ENCODE results near the gene BET1L.

BET1L gene

DNA sequence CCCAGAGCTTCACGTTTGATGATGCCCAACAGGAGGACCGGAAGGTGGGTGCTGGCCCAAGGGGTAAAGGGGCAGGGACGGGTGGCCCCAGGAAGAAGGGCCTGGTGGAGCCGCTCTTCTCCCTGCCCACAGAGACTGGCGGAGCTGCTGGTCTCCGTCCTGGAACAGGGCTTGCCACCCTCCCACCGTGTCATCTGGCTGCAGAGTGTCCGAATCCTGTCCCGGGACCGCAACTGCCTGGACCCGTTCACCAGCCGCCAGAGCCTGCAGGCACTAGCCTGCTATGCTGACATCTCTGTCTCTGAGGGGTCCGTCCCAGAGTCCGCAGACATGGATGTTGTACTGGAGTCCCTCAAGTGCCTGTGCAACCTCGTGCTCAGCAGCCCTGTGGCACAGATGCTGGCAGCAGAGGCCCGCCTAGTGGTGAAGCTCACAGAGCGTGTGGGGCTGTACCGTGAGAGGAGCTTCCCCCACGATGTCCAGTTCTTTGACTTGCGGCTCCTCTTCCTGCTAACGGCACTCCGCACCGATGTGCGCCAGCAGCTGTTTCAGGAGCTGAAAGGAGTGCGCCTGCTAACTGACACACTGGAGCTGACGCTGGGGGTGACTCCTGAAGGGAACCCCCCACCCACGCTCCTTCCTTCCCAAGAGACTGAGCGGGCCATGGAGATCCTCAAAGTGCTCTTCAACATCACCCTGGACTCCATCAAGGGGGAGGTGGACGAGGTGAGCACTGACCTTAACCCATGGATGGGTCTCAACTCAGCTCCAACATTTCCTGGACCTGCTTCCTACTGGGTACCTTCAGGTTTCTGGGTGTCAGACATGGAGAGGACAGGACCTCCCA lies 2.3 kb upstream of the BET1L start:
- no peak for DNase-seq (ENCODE audit: low spot score)

- DNase-seq (ENCODE audit: low spot score), result no peak
Observed at GRCh38 chr11:208917-209260, 1.7 kb upstream of the BET1L start.

GRCh38 chr11:208181-208916 lies 1.1 kb upstream of the BET1L start:
- peak; percentile 68 for DNase-seq (ENCODE audit: low spot score)

DNA sequence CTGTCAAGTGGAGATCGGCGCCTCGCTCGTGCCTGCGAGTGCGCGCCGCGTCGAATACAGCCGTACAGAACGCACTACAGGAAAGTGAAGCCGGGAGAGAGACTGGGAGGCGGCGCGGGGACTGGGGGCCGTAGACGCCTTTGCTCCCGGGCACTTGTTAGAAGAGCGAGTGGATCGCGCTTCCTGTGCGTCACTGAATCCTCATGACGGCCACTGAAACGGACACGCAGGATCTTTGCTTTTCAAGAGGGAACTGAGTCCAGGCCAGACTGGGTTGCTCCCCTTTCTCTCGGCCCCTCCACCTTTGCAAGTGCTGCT lies 623 bp upstream of the BET1L start:
- no peak for DNase-seq (ENCODE audit: low spot score)

- no peak for DNase-seq (ENCODE audit: low spot score)
Observed at GRCh38 chr11:206526-207207, 532 bp downstream of the BET1L start.

DNA sequence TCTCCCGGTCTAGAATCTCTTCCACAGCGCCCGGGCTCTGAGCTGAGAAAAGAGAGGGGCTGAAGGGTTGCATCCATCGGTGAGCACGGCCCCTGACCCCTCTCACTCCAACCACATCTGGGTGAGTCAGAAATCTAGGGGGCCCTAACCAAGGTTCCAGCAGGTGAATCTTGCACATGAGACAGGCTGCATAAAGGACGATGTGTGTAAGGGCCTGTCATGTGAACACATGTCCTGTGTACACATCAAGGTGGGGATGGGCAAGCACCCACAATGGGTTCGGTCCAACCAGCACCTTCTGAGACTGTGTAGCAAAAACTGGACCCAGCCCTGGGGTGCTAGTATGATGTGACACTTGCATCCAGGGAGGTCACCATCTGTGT lies 1.2 kb downstream of the BET1L start:
- DNase-seq (ENCODE audit: low spot score), result no peak

DNA sequence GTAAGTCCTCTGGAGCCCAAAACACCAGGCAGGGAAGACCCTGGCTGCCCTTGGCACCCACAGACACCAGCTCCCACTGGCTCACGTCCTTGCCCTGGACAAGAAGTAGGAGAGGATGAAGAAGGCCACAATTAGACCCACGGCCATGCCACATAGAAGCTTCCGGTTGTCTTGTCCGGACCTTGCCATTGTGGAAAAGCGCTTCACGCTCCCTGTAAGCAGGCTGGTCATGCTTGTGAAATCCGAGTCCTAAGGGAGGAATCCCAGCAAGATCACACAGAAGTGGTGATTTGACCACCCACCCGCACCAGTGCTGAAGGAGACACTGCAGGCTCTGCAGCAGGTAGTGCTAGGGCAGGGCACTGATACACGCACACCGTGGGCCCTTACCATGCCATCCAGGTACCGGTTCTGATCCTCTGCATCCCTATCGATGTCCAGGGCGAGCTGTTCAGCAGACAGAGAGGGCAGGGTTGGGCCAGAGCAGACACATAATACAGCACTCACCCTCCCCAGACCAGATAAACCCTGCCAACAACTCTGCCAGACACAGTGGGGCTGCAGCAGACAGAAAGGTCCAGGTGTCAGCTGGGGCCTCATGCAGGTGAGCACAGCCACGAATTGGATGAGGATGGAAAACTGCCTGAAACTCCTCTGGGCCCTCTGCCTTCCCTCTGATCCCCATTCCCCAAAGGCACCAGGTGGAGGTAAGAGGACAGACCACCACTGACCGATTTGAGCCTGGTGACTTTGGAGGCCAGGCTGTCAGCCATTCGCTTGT lies 1.8 kb downstream of the BET1L start:
- DNase-seq (ENCODE audit: low spot score), result no peak

DNA sequence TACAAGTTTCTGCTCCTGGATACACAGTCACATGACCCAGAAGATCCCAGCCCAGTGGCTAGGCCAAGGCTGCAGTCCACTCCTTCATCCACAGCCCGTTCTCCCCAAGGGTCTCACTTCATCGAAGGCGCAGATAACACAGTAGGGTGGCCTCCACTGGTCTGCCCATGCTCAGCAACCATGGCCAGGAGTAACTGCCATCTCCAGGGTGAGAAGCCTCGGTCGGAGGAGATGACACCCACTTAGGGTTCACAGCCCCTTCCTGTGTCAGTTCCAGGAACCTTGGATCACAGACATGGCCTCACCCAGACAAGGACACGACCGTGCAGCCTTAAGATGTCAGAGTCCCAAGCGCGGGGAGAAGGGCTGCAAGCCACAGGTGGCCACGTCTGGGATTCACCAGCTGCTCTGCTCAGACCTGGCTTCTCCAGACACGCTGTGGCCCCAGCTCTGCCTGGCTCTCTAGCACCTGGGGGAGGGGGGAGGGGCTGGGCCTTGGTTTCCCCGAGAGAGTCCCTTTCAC lies 2.6 kb downstream of the BET1L start:
- DNase-seq (ENCODE audit: low spot score), result no peak

DNA sequence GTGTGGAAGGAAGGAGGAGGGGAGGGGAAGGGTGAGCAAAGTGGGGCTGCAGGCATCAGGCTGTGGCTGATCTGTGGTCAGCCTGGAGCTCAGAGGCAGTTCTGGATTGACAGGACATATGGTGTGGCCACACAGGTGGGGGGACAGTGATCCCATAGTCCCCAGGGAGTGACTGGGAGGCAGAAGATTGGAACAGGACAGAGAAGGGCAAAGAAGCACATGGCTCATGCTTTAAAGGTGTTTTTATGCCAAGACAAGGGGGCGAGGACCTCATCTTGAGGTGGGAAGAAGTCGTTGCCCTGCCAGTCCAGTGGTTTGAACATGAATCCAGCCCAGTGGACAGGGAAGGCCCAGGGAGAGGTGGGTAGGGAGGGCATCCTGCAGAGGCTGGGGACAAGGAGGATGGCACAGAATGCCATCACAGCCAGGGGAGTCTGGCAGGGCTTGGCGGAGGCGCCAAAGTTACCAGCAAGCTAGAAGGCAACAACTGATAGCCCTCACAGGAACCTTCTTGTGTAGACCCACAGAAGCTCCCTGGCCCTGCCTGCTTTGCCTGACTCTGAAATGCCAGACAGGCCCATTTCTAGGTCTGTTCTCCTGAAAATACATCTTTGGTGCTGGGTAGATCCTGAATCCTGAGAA lies 3.1 kb downstream of the BET1L start:
- DNase-seq (ENCODE audit: low spot score), result no peak

DNA sequence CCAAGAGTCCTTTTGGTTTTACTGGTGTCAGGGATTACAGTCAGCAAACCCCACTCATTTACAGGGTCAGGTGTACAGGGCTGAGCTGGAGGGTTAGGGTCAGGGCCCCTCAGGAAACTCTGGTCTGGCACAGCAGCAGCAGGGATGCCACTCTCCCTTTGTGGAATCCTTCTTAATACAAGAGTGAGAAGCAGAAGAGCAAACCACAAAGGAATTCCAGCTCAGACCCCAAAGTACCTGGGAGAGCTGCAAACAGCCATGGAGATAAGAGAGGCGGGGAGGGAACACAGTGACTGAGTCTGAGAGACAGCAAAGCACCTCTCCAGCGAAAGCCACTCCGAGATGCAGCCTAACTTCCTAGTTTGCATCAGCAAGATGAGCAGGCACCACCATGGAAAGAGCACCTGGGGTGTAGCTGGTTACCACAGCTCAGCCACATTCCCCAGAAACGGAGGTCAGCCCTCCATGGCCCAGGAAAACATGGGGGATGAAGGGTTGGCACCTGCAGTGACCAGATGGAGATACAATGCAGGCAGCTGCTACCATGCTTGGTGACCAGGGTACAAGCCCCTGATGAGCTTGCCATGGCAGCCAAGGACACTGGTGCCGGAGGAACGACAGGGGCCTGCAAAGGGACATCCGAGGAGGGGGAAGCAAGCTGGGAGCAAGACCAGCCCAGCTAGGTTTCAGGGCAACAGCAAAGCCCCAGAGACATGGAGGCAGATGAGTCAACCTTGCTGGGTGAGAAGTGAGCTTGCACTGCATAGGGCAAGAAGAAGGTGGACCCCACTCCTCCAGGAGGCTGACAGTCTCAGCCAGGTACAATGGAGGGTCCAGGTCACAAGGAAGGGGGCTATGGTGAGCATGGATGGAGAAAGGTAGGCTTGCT lies 3.9 kb downstream of the BET1L start:
- no peak for DNase-seq (ENCODE audit: low spot score)

GRCh38 chr11:202490-202889 lies 4.7 kb downstream of the BET1L start:
- no peak for DNase-seq (ENCODE audit: low spot score)

- no peak for DNase-seq (ENCODE audit: low spot score)
Observed at GRCh38 chr11:201966-202365, 5.2 kb downstream of the BET1L start.

- no peak for DNase-seq (ENCODE audit: low spot score)
Observed at GRCh38 chr11:200224-201003, 6.8 kb downstream of the BET1L start.

- no peak for DNase-seq (ENCODE audit: low spot score)
Observed at GRCh38 chr11:199782-200181, 7.4 kb downstream of the BET1L start.

GRCh38 chr11:199004-199581 lies 8.1 kb downstream of the BET1L start:
- no peak for DNase-seq (ENCODE audit: low spot score)

DNA sequence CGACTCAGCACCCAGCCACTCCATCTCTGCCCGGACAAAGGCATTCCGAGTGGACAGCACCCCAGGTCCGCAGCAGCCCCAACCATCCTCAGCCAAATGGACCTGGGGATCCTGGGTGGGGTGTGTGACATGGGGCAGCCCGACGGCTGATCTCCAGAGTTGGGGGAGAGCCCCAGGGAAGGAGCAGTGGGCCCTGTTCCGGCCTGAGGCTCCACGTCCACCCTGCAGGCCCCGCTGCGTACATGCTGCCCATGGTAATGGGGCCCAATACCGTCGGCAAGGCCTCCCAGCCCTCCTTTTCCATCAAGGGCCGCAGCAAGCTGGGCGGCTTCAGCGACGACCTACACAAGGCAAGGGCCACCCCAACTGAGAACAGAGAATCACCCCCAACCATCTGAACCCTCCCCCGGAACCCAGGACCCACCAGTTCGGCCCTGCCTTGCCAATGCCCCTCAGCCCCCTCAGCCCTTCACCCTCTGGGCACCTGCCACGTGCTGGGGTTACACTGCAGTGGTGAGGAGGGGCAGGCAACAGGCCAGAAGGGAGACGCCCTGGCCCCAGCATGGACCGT lies 8.9 kb downstream of the BET1L start:
- DNase-seq (ENCODE audit: low spot score), result no peak

GRCh38 chr11:197741-198235 lies 9.4 kb downstream of the BET1L start:
- DNase-seq (ENCODE audit: low spot score), result no peak

GRCh38 chr11:196786-197731 lies 10.1 kb downstream of the BET1L start:
- DNase-seq (ENCODE audit: low spot score), result no peak

Data from cerebellar cortex (tissue), 1 donor.